ENCODE data around the gene UNC5C.

The UNC5C gene

GRCh38 chr4:95118497-95118896 is 430.3 kb downstream of the UNC5C start:
- no peak for DNase-seq (ENCODE audit: low read depth)

- no peak for DNase-seq (ENCODE audit: low read depth)
Observed at GRCh38 chr4:95114521-95114920, 434.3 kb downstream of the UNC5C start.

Measured in stimulated activated CD8-positive, alpha-beta memory T cell treated with anti-CD3 and anti-CD28 coated beads, Interleukin-15, amount 100 ng/mL, for 24 hours (primary cell).